ENCODE data around the gene ADGRG3.

Gene ADGRG3

DNA sequence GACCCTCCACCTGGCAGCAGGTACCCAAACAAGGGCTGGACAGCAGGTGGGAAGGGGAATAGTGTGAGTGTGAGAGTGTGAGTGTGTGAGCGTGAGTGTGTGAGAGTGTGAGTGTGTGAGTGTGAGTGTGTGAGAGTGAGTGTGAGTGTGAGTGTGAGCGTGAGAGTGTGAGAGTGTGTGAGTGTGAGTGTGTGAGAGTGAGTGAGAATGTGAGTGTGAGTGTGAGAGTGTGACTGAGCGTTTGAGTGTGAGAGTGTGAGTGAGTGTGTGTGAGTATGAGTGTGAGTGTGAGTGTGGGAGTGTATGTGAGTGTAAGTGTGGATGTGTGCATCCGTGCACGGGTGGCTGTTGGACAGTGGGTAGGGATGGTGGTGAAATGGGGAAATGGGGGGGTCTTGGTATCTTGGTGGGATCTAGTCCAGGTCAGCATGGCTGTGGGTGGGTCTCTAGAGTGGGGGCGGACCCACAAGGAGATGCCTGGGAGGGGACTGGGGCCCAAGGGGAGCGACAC is 39.3 kb upstream of the ADGRG3 start:
- DNase-seq (ENCODE audit: low spot score): no peak

DNA sequence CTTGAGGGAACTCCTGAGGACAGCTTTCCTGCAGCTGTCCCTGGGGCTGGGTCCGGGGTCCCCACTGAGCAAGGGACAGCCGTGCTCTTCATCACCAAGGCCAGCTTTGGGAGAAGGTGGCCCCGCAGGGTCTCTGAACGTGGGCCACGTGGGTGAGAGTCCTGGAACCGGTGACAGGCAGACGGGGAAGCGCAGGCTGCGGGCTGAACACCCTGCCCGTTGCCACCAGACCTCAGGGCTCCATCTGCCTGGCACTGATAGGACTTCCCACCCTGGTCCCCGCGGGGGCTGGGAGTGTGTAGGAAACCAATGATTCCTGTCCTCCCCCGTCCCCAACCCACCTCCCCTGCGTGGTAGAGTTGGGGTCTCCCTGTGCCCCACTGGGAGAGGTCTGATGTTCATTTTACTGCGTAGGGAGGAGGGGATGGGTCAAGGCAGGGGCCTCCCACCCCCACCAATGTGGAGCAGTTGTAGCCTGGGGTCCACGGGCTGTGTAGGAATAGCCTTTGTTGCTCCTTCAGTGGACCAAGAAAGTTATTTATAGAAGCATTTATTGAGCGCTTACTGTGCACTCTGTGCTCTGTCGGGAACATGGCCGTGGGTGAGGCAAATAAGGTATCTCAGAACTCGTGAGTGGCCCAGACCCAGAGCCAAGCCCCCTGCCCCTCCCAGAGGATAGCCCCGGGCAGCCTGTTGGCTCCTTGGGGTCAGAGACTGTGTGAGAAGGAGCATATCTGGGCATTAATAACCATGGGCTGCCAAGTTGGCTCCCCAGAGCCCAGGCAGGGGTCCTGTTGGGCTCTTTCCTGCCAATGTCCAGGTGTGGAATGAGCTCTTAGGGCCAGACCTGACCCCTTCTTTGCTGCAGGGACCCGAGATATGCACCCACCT is 38.3 kb upstream of the ADGRG3 start:
- TF ChIP-seq, protein P1, sequence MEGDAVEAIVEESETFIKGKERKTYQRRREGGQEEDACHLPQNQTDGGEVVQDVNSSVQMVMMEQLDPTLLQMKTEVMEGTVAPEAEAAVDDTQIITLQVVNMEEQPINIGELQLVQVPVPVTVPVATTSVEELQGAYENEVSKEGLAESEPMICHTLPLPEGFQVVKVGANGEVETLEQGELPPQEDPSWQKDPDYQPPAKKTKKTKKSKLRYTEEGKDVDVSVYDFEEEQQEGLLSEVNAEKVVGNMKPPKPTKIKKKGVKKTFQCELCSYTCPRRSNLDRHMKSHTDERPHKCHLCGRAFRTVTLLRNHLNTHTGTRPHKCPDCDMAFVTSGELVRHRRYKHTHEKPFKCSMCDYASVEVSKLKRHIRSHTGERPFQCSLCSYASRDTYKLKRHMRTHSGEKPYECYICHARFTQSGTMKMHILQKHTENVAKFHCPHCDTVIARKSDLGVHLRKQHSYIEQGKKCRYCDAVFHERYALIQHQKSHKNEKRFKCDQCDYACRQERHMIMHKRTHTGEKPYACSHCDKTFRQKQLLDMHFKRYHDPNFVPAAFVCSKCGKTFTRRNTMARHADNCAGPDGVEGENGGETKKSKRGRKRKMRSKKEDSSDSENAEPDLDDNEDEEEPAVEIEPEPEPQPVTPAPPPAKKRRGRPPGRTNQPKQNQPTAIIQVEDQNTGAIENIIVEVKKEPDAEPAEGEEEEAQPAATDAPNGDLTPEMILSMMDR (IDR thresholded peaks at IDR 0.05; ENCODE audit: extremely low read depth, missing control alignments): no peak
- DNase-seq (ENCODE audit: low spot score): no peak

More for the DNA sequence above, 39.3 kb upstream of the ADGRG3 start:
- TF ChIP-seq, protein P1 (IDR thresholded peaks at IDR 0.05; ENCODE audit: extremely low read depth, missing control alignments): no peak

DNA sequence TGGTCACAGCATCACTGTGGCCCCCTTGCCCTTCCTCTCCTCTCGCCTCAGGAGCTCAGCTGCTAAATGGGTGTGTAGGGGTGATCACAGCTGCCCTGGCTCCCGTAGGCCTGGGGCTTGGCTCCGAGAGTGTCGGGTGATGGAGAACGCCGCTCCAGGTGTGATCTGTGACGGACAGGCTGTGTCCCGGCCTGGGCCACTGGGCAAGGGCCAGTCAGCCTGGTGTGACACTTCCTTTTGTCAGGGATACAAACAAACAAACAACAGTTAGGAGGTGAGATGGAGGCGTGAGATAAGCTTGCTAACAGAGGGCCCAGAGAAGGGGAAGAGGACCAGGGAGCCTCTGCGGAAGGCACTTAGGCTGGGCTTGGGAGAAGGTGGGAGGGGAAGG is 37.7 kb upstream of the ADGRG3 start:
- TF ChIP-seq, protein P1 (IDR thresholded peaks at IDR 0.05; ENCODE audit: extremely low read depth, missing control alignments): no peak
- no peak for DNase-seq (ENCODE audit: low spot score)

DNA sequence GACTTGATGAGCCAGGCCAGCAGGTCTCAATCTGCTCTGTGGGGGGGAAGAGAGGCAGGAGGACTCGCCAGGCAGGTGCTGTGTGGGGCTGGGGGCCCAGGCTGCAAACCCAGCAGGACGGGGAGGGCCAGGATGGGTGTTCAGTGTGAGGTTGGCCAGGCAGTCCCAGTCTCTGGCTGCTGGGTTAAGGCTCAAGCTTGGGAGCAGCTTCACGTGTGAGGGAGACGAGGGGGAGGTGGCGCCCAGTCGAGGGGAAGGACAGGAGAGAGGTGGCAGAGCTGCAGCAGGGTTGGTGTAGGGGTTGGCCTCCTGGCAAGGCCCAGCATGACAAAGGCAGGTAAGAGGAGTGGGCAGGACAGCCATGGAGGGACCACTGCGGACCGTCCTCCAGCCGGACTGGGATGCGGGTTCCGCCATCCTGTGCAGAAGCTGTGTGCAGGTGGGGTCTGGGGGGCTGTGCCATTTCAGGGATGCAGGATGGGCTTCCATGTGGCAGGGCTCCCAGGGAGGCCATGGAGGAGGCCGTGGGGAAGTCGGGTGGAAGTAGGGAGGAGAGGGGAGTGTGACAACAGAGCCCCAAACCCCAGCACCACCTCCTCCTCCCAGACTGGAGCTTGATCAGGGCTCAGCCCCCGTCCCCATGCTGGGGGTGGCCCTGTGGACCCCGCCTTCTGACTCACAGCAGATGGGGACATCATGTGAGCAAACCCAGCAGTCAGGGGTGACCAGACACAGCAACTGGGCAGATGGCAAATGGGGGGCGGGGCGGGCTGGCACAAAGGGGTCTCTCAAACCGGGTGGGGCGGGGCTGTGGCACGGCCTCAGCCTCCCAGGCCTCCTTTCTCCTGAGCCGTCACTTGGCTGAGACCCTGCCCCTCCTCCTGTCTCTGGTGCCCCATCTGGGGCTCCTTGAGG is 36.9 kb upstream of the ADGRG3 start:
- TF ChIP-seq, protein P1 (IDR thresholded peaks at IDR 0.05; ENCODE audit: extremely low read depth, missing control alignments): no peak
- no peak for DNase-seq (ENCODE audit: low spot score)

DNA sequence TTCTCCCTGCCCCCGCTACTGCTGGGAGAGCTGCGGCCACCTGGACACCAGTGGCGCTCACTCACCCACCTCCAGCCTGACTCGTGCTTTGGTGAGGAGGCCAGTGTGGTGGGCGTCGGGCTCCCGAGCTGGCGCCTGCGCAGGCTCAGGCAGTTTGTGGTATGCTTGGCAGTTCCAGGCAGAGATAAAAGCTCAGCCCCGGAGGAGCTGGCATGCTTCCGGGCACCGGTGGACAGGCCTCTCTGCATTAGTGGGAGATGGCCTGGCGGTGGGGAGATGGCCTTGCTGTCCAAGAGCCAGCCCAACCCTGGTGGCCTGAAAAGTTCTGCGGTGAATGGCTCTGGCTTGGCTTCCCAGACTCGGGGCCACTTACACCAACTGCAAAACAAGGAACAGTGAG is 35.5 kb upstream of the ADGRG3 start:
- TF ChIP-seq, protein P1 (IDR thresholded peaks at IDR 0.05; ENCODE audit: extremely low read depth, missing control alignments): no peak
- no peak for DNase-seq (ENCODE audit: low spot score)

DNA sequence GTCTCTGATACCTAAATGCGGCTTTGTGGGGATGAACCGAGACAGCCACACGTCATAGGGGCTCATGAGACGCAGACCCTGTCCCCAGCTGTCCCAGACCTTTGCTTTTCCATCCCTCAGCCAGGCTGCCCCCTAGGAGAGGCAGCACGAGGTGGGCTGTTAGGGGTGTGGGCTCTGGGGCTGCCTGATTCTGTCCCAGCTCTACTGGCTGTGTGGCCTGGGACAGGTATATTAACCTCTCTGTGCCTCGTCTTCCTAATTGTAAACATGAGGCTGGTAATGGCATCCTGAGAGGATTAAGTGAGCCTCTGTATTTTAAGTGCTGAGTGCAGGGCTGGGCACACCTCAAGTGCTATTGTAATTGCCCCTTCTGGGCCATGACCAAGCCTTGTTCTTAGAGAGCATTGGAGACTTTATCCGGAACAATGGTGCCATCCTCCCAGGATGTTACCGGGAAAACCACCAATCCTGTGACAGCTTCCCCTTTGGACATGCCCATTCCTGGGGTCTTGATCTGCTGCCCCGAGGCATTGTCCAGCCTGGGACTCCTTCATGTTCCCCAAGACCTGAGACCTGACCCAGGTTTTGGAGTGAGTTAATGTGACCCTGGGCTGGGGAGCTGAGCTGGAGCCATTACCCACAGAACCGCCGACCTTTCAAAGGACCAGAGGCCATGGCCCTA is 34.6 kb upstream of the ADGRG3 start:
- no peak for DNase-seq (ENCODE audit: low spot score)
- TF ChIP-seq, protein P1 (IDR thresholded peaks at IDR 0.05; ENCODE audit: extremely low read depth, missing control alignments): no peak
